Measurements from ENCODE around the gene OR8D1. TPM values are rescaled to one million over a fixed set of nuclear protein-coding genes. Genes with fewer than 3 reads are reported as not detected.

OR8D1 gene
- not detected in 2 replicates for polyA plus RNA-seq

GRCh38 chr11:124313849-124314248 lies at the start of gene OR8D1:
Gene OR8D1 (minus strand): TSS chr11:124313949. CDS start chr11:124310766, 3,183 bp downstream.

GRCh38 chr11:124320097-124320496 lies 6.3 kb upstream of the OR8D1 start, which contains the start of gene OR8D2:
Gene OR8D2 (minus strand): TSS chr11:124320197. CDS start chr11:124320197, 0 bp downstream.

DNA sequence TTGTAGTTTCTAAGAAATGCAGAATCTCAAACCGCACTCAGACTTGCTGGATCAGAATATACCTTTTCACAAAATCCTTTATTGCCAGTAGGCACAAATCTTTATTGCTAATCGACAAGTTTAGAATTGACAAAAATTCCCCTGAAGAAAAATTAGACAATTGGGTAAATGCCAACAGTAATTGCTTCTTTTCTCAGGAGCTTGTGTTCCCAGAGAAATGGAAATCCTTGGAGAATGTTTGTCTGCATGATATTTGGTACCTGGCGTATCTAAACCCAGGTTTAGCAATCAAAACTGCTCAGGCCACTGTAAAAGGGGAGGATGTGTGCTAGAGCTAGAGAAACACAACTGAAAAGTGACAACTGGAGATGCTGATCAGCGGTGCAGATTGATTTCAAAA lies 57.7 kb downstream of the OR8D1 start, which contains the start of gene OR8G5:
OR8G5 (plus strand) TSS at position 301 of the 400 bp plus-strand sequence. CDS start 8,556 bp downstream, outside the sequence.

Other genes with a start within 250 kb of the OR8D1 start
- gene VWA5A, start 198.5 kb downstream of the OR8D1 start, polyA plus RNA-seq = 0.64 and 7.6 TPM in 2 replicates
- gene OR10D3, start 130.6 kb downstream of the OR8D1 start, polyA plus RNA-seq = not detected in 2 replicates
- gene OR8G1, start 72.9 kb downstream of the OR8D1 start, polyA plus RNA-seq = not detected in 2 replicates
- gene OR8G5, start 57.6 kb downstream of the OR8D1 start, polyA plus RNA-seq = not detected in 2 replicates
- not detected in 2 replicates for gene OR8D2, start 6.2 kb upstream of the OR8D1 start, polyA plus RNA-seq
- gene OR8B2, start 70.5 kb upstream of the OR8D1 start, polyA plus RNA-seq = not detected in 2 replicates
- gene OR8B3, start 85.1 kb upstream of the OR8D1 start, polyA plus RNA-seq = not detected in 2 replicates
- not detected in 2 replicates for gene OR8B4, start 110.9 kb upstream of the OR8D1 start, polyA plus RNA-seq
- 0.35 and 0.56 TPM in 2 replicates for gene OR8B8, start 131.7 kb upstream of the OR8D1 start, polyA plus RNA-seq
- gene OR8B12, start 229.7 kb upstream of the OR8D1 start, polyA plus RNA-seq = not detected in 2 replicates

Measured in Purkinje cell (primary cell).